K562 (cell line): ENCODE results near the gene EDN2.

Experiments
- MTA1 ChIP-seq: fragments of 450-650 bp; IDR thresholded peaks from 2 replicates; pipeline ENCODE4 v1.6.1; 2017; ENCODE audit warnings: borderline replicate concordance
- NFYB ChIP-seq: IDR thresholded peaks from 2 replicates; pipeline ENCODE4 v1.6.1; 2011; ENCODE audit warnings: mild to moderate bottlenecking, moderate library complexity; ENCODE audit not compliant: insufficient read length; ENCODE audit errors: extremely low read depth
- SP2 ChIP-seq: IDR thresholded peaks from 2 replicates; pipeline ENCODE4 v1.6.1; 2011; ENCODE audit warnings: mild to moderate bottlenecking, low read depth, low read length, moderate library complexity; ENCODE audit not compliant: poor library complexity, severe bottlenecking; ENCODE audit errors: extremely low read depth
- YY1 ChIP-seq, 3 experiments: IDR thresholded peaks; 2 replicates each; pipeline ENCODE4 v1.6.1; 2011; ENCODE audit warnings: low read length in 2 of 3, mild to moderate bottlenecking in 2 of 3, moderate library complexity in 2 of 3, borderline replicate concordance in 1 of 3, control low read depth in 1 of 3, low read depth in 1 of 3; ENCODE audit not compliant: insufficient read depth in 3 of 3, insufficient replicate concordance in 2 of 3, control insufficient read depth in 1 of 3, insufficient read length in 1 of 3; ENCODE audit errors: extremely low read depth in 1 of 3
- TF ChIP-seq, protein P1 (sequence below), 3 experiments: IDR thresholded peaks in 2 of 3; conservative IDR thresholded peaks in 1 of 3; 2 replicates each; pipeline ENCODE4 v1.5.1; 2011 to 2012; ENCODE audit warnings: low read length in 3 of 3, mild to moderate bottlenecking in 3 of 3, control low read depth in 2 of 3, improper control_type of control experiment in 1 of 3, inconsistent platforms in 1 of 3, low read depth in 1 of 3, mixed read lengths in 1 of 3, moderate library complexity in 1 of 3; ENCODE audit not compliant: insufficient read depth in 2 of 3

DNA sequence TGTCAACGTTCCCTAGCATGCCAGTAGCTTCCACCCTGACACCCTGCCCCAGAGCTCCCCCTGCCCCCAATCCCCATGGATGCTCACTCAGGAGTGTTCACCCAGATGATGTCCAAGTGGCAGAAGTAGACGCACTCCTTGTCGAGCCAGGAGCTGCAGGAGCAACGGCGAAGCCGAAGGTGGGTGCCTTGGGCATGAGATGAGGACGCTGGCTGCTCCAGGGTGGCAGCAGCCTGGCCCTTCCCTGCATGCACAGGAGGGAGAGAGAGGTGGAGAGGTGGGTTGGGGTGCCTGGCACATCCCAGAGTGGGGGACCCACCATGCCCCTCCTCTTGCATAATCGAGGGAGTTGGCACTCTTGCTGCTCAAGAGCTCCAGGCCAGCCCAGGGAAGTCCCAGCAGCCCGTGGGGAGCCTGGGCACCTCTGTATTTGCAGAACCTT lies 502 bp downstream of the EDN2 start:
- TF ChIP-seq MTA1 (no peak), SP2 (no peak), YY1 (IDR thresholded peaks at IDR 0.05; ENCODE audit: borderline replicate concordance in 1 of 3, control insufficient read depth in 1 of 3, extremely low read depth in 1 of 3, insufficient read depth in 3 of 3, insufficient read length in 1 of 3, insufficient replicate concordance in 2 of 3, low read depth in 1 of 3, low read length in 2 of 3) (no peak), NFYB (no peak)
- TF ChIP-seq, protein P1, sequence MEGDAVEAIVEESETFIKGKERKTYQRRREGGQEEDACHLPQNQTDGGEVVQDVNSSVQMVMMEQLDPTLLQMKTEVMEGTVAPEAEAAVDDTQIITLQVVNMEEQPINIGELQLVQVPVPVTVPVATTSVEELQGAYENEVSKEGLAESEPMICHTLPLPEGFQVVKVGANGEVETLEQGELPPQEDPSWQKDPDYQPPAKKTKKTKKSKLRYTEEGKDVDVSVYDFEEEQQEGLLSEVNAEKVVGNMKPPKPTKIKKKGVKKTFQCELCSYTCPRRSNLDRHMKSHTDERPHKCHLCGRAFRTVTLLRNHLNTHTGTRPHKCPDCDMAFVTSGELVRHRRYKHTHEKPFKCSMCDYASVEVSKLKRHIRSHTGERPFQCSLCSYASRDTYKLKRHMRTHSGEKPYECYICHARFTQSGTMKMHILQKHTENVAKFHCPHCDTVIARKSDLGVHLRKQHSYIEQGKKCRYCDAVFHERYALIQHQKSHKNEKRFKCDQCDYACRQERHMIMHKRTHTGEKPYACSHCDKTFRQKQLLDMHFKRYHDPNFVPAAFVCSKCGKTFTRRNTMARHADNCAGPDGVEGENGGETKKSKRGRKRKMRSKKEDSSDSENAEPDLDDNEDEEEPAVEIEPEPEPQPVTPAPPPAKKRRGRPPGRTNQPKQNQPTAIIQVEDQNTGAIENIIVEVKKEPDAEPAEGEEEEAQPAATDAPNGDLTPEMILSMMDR (IDR thresholded peaks at IDR 0.05 in 2 of 3, conservative IDR thresholded peaks at IDR 0.05 in 1 of 3; ENCODE audit: insufficient read depth in 2 of 3, low read depth in 1 of 3, low read length in 3 of 3): no peak
